SK-N-MC (cell line): ENCODE data around the gene CXCL10.

Experiments
- EZH2 ChIP-seq: fragments of 200-600 bp; sonication (generic); IDR thresholded peaks from one replicate; pipeline ENCODE4 v1.6.1; 2017; ENCODE audit warnings: antibody characterized with exemption
- POLR2AphosphoS5 ChIP-seq: IDR thresholded peaks from 2 replicates; pipeline ENCODE4 v1.6.1; 2012; ENCODE audit warnings: mild to moderate bottlenecking, low read depth, low read length, borderline replicate concordance

DNA sequence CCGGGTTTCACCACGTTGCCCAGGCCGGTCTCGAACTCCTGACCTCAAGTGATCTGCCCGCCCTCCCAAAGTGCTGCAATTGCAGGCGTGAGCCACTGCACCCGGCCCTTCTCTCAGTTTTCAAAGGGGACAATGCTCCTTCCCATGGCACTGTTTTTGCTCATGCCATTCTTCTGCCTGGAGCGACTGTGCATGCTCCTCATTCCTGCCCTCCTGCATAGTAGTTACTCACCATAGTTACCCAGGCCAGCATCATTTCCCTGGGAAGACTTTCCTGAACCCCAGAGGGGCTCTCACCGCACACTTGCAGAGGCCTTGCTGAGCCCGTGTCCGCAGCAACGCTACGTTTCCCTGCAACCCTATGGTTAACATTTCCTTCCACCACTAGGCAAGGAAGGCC, 12.7 kb downstream of the CXCL10 start:
- TF ChIP-seq POLR2AphosphoS5: no peak
- no peak for TF ChIP-seq EZH2
